HG03558 (cell line): ENCODE results near the gene DRD5.
"Not testable (repeated sequence)": the region's sequence is repeated elsewhere in the genome, so short reads cannot be mapped to it uniquely, and the experiment has no call there.

Source experiments
- ATAC-seq: cut with Tn5 transposase; IDR thresholded peaks from one replicate; pipeline ENCODE4 v1.9.1; 2021; ENCODE audit warnings: moderate number of reproducible peaks; ENCODE audit not compliant: unreplicated experiment; ENCODE audit errors: extremely low read depth

The DRD5 gene

GRCh38 chr4:9781343-9782135, at the start of gene DRD5:
TSS of gene DRD5 (plus strand) at chr4:9781634. CDS start at chr4:9782030, 396 bp downstream.
- ATAC-seq, result no peak

DNA sequence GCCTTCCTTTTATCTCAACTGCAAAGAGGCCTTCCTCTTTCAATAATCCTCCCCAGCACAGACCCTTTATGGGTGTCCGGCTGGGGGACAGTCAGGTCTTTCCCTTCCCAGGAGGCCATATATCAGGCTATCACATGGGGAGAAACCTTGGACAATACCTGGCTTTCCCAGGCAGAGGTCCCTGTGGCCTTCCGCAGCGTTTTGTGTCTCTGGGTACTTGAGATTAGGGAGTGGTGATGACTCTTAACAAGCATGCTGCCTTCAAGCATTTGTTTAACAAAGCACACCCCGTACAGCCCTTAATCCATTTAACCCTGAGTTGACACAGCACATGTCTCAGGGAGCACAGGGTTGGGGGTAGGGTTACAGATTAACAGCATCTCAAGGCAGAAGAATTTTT, 49.2 kb upstream of the DRD5 start:
- not testable (repeated sequence) for ATAC-seq

- ATAC-seq, result no peak
Measured at GRCh38 chr4:9735515-9735914, 45.9 kb upstream of the DRD5 start.

DNA sequence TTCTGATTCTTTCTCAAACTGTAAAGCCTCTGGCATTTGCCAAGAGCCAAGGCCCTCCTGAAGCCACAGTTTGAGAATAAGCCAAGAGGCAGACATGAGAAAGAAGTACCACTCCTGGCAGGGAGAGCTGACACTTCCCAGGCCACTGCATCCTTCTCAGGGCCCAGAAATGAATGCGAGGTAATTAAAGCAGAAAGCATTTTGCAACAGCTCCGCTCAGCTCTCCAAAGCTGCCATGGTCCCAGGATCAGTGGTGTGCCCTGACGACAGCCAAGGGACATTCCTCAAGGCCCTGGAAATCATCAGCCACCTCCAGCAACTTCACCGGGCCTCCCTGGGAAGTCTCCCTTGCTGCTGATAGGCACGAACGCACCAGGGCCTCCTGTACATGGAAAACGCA, 44.2 kb upstream of the DRD5 start:
- ATAC-seq, result not testable (repeated sequence)

- not testable (repeated sequence) for ATAC-seq
Measured at GRCh38 chr4:9743789-9744188, 37.6 kb upstream of the DRD5 start.

DNA sequence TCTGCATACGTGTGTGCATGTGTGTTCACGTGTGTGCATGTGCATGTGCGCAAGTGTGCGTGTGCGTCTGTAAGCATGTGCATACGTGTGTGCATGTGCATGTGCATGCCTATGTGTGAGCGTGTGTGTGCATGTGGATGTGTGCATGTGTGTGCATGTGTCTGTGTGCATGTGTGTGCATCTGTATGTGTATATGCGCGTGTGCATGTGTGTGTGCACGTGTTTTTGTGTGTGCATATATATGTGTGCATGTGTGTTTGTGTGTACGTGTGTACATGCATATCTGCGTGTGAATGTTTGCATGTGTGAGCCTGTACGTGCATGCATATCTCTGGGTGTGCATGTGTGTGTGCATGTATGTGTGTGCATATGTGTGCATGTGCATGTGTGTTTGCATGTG, 35.7 kb upstream of the DRD5 start:
- ATAC-seq, result no peak

- ATAC-seq, result no peak
Measured at GRCh38 chr4:9758641-9759317, 22.7 kb upstream of the DRD5 start.

- ATAC-seq, result no peak
Measured at GRCh38 chr4:9762823-9763475, 18.5 kb upstream of the DRD5 start.

DNA sequence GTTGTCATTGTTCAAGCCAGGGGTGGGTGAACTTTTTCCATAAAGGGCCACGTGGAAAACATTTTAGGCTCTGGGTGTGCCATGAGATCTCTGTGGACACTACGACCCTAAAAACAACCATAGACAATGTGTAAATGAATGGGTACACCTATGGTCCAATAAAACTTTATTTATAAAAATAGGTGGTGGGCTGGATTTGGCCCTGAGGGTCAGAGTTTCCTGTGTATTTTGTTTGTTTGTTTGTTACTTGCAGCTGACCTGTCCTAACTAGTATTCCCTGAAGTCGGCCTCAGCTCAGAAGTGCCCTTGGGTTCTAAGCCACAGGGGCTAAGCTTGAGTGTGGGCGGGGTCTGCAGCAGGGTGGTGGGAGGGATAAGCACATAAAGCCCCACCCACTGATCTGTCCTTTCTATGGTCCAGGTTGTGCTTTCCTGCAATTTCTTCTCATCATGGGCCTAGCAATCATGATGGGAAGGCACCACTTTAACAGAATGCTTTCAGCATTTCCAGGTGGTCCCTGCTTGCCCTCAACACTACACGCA, 17.2 kb upstream of the DRD5 start:
- ATAC-seq, result no peak

DNA sequence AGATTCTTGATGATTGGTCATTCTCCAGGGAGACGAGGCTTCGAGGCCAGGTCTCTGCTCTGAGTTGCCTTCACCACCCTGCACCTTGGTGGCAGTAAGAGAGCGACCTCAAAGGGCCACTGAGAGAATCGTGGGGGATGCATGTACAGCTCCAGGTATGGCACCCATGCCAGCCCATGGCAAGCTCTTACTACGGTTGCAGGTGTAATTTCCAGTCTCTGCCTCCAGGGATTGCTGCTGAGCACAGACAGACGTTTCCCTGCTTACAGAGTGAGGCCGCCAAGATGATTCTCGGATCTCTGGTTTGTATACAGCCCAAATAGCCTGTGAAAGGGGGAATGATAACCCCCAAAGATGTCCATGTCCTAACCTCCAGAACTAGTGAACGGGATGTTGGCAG, 16.3 kb upstream of the DRD5 start:
- ATAC-seq, result no peak

- ATAC-seq, result no peak
Measured at GRCh38 chr4:9769321-9769720, 12.1 kb upstream of the DRD5 start.

- no peak for ATAC-seq
Measured at GRCh38 chr4:9771034-9771433, 10.4 kb upstream of the DRD5 start.

DNA sequence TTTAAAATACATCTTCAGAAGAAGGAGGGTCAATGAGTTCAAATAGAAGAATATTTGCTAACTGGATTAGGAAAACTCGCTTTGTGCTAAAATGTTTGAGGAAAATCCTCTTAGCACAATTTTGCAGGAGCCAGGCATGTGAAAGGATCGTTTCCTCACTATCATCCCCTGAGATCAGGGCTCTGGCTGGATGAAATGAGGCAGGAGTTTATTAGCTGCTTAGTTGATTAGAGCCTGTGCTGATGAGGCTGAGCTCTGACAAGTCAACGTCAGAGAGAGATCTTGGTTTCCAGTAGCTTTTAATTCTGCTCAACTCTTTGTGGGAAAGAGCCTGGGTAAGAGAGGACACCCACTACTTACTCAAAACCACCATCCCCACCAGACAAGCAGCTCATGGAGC, 8.0 kb upstream of the DRD5 start:
- ATAC-seq, result no peak

- no peak for ATAC-seq
Measured at GRCh38 chr4:9782136-9782436, 652 bp downstream of the DRD5 start.

DNA sequence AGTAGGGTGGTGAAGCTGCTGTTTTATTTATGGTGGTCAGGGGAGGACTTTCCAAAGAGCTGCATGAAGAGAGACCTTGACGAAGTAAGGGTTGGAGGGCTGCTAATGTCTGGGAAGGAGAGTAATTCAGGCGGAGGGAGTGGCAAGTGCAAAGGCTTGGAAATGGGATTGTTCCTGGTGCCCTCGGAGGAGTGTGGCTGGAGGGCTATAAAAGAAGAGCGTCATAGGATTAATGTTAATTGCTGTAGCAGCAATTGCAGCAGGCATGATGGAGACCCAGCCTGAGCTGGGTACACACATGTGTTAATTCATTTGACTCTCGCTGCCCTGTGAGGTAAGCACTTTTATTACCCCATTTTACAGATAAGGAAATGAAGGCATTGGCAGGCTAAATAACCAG, 4.5 kb downstream of the DRD5 start:
- not testable (repeated sequence) for ATAC-seq

- ATAC-seq, result no peak
Measured at GRCh38 chr4:9792381-9792780, 10.9 kb downstream of the DRD5 start.

DNA sequence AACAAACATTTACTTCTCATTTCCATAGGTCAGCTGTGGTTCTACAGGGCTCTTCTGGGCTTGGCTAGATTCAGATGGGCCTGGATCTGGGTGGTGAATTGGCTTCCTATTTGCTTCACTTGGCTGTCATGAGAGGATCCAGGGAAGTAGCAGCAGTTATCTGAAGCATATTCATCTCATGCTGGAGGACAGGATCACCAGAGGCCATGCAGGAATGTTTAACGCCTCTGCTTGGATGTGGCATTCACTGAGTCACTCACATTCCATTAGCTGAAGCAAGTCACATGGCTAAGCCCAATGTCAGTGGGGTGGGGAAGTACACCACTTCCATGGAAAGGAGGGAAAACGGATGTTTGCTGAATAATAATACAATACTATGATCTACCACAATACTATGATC, 15.2 kb downstream of the DRD5 start:
- not testable (repeated sequence) for ATAC-seq

- ATAC-seq, result no peak
Measured at GRCh38 chr4:9800848-9801247, 19.4 kb downstream of the DRD5 start.

- ATAC-seq, result no peak
Measured at GRCh38 chr4:9804918-9805317, 23.5 kb downstream of the DRD5 start.

DNA sequence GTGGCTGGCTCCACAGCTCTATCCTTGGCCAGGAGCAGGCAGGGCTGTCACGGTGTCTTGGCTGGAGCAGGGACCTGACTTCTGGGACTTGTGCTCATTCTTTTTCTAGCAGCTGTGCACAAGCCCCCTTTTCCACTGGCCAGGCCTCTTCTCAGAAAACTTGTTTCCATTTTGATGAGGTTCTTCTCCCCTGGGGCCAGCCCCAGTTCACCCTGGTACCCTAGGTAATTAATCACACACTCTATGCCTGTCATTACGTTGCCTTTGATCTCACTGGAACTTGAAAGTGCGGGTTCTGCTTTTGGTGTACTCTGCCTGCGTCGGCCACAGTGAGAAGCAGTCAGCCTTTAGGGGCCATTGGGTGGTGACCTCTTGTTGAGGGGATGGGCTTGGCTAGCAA, 26.6 kb downstream of the DRD5 start:
- no peak for ATAC-seq

DNA sequence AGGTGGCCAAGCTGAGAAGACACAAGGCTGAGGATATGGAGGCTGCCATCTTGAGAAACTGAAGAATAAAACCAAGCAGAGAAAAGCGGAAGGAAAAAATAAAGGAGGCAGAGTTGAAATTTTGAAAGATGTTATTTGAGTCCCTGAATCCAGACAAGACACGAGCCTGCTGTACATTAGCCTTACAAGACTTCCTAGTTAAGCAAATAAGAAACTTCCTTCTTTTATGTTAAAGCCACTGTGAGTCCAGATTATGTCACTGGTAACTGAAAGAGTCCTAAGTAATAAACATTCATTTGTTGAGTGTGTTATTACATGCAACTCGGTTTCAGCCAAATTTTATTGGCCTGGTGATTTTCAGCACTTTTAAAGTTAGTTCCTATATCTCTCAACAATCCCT, 30.4 kb downstream of the DRD5 start:
- ATAC-seq, result no peak
